Measurements from ENCODE around the gene SMYD1.
"Not testable (repeated sequence)": the region's sequence is repeated elsewhere in the genome, so short reads cannot be mapped to it uniquely, and the experiment has no call there.

Gene SMYD1

GRCh38 chr2:88067598-88067997, at the start of gene SMYD1:
Gene SMYD1 (plus strand): TSS chr2:88067825. CDS start chr2:88067865, 40 bp downstream.
- no peak within 1 kb of the TSS for H3K4me3 ChIP-seq (ENCODE audit: low read depth, low read length)
- DNase-seq (ENCODE audit: low read depth), result no peak
- TF ChIP-seq CTCF (IDR thresholded peaks at IDR 0.05; ENCODE audit: insufficient read depth, low read depth, low read length, missing control alignments), result no peak

GRCh38 chr2:88018077-88018805, 49.4 kb upstream of the SMYD1 start:
- not testable (repeated sequence) for DNase-seq (ENCODE audit: low read depth); H3K4me3 ChIP-seq (ENCODE audit: low read depth, low read length)

GRCh38 chr2:88018909-88019308, 48.7 kb upstream of the SMYD1 start:
- no peak for DNase-seq (ENCODE audit: low read depth)
- no peak overlapping the region for H3K4me3 ChIP-seq (ENCODE audit: low read depth, low read length)
- no peak for TF ChIP-seq CTCF (IDR thresholded peaks at IDR 0.05; ENCODE audit: insufficient read depth, low read depth, low read length, missing control alignments)

- no peak overlapping the region for H3K4me3 ChIP-seq (ENCODE audit: low read depth, low read length)
- no peak for DNase-seq (ENCODE audit: low read depth)
- TF ChIP-seq CTCF (IDR thresholded peaks at IDR 0.05; ENCODE audit: insufficient read depth, low read depth, low read length, missing control alignments), result no peak
Measured at GRCh38 chr2:88019985-88020384, 47.6 kb upstream of the SMYD1 start.

GRCh38 chr2:88022669-88022921, 45.0 kb upstream of the SMYD1 start:
- H3K4me3 ChIP-seq (ENCODE audit: low read depth, low read length), result no peak overlapping the region
- TF ChIP-seq CTCF (IDR thresholded peaks at IDR 0.05; ENCODE audit: insufficient read depth, low read depth, low read length, missing control alignments), result no peak
- no peak for DNase-seq (ENCODE audit: low read depth)

- DNase-seq (ENCODE audit: low read depth), result peak; percentile 5
- H3K4me3 ChIP-seq (ENCODE audit: low read depth, low read length), result no peak overlapping the region
- TF ChIP-seq CTCF (IDR thresholded peaks at IDR 0.05; ENCODE audit: insufficient read depth, low read depth, low read length, missing control alignments), result no peak
Measured at GRCh38 chr2:88024509-88024908, 43.1 kb upstream of the SMYD1 start.

GRCh38 chr2:88027697-88028389, 39.8 kb upstream of the SMYD1 start:
- no peak overlapping the region for H3K4me3 ChIP-seq (ENCODE audit: low read depth, low read length)
- DNase-seq (ENCODE audit: low read depth), result no peak
- TF ChIP-seq CTCF (IDR thresholded peaks at IDR 0.05; ENCODE audit: insufficient read depth, low read depth, low read length, missing control alignments), result no peak

Data from GM12865 (cell line).